NOMO-1 treated with dmso at 0.1 percent for 144 hours (cell line): ENCODE data around the gene MME.
"Not testable (repeated sequence)": the region's sequence is repeated elsewhere in the genome, so short reads cannot be mapped to it uniquely, and the experiment has no call there.

ENCODE experiments used
- DNase-seq: peaks from one replicate; lab custom pipeline; 2025; ENCODE audit not compliant: unreplicated experiment; lab: John Stamatoyannopoulos, UW

Gene MME

DNA sequence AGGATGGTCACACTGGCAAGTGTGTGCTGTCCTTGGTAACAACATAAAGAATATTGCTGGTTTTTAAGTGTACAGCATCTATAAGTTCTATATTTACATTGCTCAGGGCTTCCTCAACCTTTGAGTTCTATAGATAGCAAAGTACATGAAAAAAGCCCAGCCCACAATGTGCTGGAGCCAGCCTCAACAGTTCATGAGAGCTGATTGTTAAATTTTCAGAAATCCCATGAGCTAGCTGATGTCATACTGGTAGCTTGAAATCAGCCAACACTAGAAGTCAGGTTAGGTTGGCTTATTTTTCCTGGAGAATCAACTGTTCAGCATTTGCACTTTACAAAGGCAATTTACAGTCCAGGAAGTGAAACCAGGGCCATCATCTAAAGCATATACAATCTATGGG lies 110.6 kb downstream of the MME start:
- DNase-seq: peak; percentile 3

DNA sequence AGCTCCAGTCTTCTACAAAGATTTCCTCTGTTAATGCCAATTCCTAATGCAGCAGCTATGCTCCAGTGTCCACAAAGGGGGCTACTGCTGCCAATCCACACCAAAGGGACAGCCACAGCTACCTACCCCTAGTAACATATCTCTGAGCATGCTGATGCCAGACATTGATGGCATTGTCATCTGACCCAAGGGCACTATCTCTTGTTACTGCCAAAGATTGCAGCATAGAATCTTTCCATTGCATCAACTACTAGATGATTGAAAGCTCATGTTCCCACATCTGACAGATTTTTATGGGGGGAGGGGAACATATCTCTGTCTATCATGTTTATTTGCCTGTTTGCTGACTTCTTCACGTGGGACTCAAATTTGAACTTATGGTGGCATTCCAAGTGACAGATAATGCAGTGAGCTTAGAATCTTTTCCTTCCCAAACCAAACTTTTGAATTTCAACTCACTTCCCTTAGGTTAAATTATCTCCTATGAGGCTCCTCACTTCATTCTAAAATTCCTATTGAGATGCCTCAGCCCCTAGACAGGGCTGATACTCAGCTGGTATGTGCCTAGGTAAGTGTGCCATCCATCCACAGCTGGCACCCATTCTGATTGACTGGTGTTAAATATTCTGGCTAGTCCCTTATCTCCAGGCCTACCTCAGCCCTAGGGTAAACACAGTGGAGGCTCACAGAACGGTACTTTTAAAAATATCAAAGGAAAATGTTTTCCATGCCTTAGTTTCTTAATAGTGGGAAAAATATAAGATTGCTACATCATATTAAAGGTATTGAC lies 113.0 kb downstream of the MME start:
- no peak for DNase-seq

GRCh38 chr3:155193868-155194267 lies 113.7 kb downstream of the MME start:
- no peak for DNase-seq

- no peak for DNase-seq
Observed at GRCh38 chr3:155194973-155195957, 115.1 kb downstream of the MME start.

GRCh38 chr3:155196131-155197021 lies 116.3 kb downstream of the MME start:
- no peak for DNase-seq

- no peak for DNase-seq
Observed at GRCh38 chr3:155197786-155198185, 117.7 kb downstream of the MME start.

- peak; percentile 18 for DNase-seq
Observed at GRCh38 chr3:155202626-155203025, 122.5 kb downstream of the MME start.

DNA sequence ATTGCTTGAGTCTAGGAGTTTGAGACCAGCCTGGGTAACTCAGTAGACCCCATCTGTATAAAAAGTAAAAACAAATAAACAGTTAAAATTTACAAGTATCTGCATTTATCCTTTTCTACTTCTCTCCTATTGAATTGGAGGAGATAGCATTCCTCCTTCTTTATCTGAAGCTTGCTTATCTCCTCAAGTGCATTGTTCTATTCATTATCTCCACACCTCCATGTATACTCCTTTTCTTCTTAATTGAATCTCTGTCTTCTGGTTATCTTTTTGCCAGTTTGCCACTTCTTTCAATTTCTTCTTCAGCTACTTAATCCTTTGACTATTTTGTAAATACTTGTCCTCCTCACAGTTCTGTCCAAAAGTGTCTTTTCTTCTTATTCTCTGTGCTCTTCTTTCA lies 124.7 kb downstream of the MME start:
- no peak for DNase-seq

DNA sequence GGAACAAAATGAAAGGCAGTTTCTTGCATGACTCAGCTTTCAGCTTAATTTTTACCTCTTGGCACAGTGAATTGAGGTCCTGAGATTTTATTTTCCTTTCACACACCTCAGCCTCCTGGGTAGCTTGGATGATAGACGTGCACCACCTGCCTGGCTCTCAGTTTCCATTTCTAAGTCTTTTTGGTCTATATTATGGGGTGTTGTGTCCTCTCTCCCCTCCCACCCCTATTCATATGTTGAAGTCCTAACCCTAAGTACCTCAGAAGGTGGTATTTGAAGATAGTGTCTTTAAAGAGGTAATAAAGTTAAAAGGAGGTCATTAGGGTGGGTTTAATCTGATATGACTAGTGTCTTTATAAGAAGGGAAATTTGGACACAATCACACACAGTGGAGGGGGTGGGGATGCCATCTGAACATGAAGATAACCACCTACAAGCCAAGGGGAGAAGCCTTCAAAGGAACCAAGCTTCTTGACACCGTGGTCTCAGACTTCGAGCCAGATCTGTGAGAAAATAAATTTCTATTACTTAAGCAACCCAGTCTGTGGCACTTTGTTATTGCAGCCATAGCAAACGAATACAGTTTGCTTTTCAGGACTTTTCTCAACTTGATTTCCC lies 128.2 kb downstream of the MME start:
- no peak for DNase-seq

DNA sequence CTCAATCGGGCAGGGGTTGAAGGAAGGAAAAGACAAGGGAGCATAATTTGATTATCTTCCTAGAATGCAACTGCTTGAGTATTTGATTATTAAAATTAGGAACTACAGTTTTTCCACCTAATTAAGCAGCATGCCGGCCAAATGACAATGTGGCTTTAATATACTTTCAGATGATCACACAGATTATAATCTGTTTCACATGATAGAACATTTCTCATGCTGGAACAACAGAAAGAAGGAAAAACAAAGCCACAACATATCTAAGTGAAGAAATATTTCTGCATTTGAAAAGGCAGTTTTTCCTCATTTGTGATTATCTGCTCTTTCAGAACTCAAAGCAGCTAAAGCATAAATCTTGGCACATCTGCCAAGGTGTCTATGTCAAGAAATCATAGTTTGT lies 130.6 kb downstream of the MME start:
- DNase-seq: no peak

DNA sequence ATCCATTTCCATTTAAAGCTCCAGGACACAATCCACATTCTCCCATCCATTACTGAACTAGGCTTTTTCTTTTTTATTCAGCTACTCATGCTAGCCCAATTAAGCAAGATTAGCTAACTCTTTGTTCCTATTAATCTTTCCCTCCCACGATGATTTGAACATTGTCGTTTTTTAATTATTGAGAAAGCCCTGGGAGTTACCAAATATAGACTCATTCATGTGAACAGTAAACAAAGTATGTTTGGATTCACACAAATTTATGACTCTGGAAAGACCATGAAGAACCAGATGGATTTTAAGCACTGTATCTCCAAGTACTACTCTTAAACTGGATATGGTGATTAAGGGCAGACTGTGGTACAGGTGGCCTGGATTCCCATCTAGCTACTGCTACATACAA lies 131.1 kb downstream of the MME start:
- DNase-seq: no peak

- no peak for DNase-seq
Observed at GRCh38 chr3:155211940-155212339, 131.8 kb downstream of the MME start.

DNA sequence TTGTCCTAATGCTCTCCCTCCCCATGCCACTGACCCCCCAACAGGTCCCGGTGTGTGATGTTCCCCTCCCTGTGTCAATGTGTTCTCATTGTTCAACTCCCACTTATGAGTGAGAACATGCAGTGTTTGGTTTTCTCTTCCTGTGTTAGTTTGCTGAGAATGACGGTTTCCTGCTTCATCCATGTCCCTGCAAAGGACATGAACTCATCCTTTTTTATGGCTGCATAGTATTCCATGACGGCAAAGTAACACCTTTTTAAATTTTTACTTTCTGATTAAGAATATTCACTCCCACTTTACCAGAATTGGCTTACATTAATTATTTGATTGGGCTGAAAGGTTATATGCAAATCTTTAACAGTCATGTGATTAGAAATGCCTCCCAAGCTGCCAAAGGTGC lies 135.9 kb downstream of the MME start:
- DNase-seq: not testable (repeated sequence)

GRCh38 chr3:155217591-155217990 lies 137.5 kb downstream of the MME start:
- DNase-seq: no peak

DNA sequence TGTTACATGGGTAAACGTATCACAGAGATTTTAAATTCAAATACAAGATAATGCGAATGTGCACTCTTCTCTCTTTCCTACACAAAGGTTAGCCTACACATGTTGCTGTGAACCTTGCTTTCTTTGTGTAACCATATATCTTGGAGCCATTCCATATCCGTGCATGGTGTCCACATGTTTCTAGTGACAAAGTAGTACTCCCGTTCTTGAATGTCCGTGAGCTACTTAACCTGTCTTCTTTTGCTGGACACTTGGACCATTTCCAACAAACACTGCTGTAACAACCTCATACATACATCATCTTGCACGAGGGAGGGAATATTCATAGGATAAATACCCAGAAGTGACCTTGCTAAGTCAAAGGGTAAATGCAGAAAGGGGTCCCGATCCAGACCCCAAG lies 138.3 kb downstream of the MME start:
- DNase-seq: no peak

DNA sequence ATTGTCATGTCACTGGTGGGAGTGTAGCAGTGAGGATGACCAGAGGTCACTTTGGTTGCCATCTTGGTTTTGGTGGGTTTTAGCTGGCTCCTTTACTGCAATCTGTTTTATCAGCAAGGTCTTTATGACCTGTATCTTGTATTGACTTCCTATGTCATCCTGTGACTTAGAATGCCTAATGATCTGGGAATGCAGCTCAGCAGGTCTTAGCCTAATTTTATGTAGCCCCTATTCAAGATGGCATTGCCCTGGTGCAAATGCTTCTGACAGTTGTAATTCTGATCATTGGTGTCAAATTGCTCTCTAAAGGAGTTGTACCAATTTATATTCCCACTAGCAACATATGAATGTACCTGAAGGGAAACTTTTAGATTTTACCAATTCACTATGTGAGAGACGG lies 139.0 kb downstream of the MME start:
- no peak for DNase-seq

- DNase-seq: no peak
Observed at GRCh38 chr3:155225417-155225816, 145.3 kb downstream of the MME start.

DNA sequence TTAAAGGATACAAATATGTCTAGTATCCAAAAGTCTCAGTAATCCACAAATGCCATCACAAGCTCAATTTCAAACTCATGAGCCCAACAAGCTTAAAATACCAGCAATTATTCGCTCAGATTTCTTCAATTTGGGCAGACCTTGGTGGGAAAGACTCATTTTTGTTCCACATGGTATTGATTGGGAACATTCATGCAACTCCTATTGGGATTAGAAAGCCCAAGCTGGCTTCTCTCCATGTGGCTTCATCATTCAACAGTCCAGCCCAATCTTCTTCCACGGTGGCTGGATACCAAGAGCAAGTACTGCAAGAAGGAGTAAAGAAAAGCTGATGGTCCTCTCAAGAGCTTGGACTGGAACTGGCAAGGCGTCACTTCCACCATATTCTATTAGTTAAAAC lies 147.0 kb downstream of the MME start:
- no peak for DNase-seq

DNA sequence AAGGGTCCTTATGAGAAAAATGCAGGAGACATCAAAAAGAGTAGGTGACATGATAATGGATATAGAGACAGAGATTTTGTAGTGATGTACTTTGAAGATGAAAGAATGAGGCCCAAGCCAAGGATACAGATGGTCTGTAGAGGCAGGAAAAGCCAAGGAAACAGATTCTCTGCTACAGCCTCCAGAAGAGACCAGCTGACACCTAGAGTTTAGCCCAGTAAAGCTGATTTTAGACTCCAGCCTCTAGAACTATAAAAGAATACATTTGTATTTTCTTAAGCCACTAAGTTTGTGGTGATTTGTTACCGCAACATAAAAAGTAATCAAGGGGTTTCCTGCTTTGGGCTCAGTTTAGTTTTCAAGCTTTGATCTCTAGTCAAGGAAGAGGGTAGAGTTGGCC lies 148.6 kb downstream of the MME start:
- DNase-seq: no peak

DNA sequence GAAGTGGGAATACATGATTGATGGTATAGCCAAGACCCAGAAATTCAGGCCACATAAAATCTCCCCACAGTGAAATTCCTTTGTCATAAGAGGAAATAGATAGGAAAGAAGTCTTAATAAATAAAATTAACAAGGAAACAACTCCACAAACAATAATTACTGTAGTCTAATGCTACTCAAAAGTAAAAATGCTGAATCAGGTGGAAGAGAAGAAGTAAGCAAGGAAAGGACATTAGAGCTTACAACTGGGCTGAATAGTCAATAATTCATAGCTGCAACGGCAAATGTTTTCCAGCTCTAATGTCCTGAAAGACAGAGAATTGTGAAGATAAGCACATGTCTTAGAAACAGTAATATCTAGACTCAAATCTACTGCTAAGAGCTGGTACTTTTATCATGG lies 149.0 kb downstream of the MME start:
- no peak for DNase-seq

GRCh38 chr3:155230382-155230781 lies 150.3 kb downstream of the MME start:
- no peak for DNase-seq
